Hematopoietic multipotent progenitor cell treated with erythropoietin and hydrocortisone succinate and interleukin-3 and kit ligand, for 4 days (in vitro differentiated cells): Measurements from ENCODE around the gene AGT.
"Not testable (repeated sequence)": the region's sequence is repeated elsewhere in the genome, so short reads cannot be mapped to it uniquely, and the experiment has no call there.

ENCODE experiments used
- DNase-seq: peaks from one replicate; pipeline ENCODE4 v3.0.0-alpha.2; 2015

The AGT gene

DNA sequence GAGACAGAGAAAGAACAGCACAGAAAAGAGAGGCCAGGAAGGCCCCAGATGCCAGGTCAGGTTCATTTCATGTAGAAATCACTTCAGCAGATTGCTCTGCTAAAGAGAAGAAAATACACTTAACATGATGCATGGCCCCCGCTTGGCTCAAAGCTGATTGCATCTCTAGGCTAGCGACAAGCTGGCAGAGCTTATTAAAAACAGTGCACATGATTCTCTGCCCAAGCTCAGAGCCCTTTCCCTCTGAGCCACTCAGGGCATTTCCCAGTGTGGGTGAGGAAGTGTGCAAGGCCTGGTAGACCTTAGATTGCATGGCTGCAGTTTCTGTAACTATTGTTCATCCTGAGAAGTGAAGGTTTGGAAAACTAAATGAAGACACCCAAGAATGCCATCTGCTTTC is 30.0 kb upstream of the AGT start:
- DNase-seq, result no peak

DNA sequence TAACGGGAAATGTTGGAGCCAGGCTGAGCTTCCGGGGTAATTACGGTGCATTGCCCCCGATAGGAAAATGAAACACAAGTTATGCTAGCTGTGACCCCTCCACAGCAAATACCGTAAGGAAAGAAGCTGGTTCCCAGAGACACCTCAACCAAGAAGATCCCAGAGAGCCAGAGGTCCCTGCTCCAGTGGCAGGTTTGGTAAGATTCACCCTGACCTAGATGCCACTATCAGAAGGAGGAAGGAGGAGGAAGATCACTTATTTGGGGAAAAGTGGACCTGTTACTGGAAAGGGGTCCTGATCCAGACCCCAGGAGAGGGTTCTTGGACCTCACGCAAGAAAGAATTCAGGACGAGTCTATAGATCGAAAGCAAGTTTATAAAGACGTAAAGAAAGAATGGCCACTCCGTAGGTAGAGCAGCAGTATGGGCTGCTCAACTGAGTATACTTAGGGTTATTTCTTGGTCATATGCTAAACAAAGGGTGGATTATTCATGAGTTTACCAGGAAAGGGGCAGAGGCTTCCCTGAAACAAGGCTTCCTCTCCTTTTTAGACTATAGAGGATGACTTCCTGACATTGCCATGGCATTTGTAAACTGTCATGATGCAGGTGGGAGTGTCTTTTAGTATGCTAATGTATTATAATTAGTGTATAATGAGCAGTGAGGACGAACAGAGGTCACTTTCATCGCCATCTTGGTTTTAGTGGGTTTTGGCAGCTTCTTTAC is 25.8 kb upstream of the AGT start:
- no peak for DNase-seq

DNA sequence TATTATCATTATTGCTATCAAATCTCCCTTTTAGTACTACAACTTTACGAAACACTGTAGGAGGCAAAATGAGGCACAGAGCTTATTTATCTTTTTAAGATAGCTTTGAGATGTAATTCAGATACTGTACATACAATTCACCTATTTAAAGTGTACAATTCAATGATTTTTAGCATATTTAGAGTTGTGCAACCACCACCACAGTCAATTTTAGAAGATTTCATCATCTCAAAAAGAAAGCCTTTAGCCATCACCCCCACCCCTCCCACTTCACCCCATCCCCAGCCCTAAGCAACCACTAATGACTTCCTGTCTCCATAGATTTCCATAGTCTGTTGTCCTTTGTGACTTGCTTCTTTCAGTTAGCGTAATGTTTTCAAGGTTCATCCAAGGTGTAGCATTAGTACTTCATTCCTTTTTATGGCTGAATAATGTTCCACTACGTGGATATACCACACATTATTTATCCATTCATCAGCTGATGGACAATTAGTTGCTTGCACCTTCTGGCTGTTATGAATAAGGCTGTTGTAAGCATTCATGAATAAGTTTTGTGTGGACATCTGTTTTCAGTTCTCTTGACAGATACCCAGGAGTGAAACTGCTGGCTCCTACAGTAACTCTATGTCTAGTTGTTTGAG is 23.8 kb upstream of the AGT start:
- no peak for DNase-seq

DNA sequence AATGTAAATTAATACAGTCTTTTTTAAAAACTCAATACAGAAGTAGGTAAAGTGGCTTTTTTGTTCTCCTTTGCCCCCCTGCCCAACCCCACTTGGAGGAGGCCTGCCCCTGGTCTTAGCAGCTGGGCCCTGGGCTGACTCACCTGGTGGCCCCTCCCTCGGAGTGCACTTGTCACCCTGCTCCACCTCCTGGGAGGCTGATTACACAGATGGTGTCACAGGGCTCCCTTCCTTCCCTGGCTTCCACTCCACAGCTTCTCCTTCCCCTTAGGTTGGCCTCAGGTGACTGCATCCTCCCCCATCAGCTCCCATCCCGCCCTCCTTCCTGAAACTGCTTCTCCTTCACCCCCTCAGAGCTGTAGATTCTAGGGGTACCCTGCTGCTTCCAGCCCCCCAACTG is 21.5 kb upstream of the AGT start:
- no peak for DNase-seq

DNA sequence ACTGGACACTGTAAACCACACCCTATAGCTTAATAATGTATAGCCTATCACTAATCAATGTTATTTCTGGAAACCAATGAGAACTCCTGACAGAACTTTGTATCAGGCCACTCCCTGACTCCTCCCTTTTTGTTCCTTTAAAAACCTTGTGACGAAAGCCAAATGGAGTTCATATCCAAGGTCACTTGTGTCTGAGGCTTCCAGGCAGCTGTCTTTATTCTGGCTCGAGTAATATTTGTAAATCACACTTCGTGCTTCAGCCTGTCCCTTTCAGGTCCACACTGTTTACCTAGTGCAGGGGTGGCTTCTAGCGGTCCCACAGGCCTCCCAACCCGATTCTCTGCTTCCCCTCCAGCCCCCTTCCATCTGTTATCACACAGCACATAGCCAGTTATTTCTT is 17.1 kb upstream of the AGT start:
- DNase-seq, result no peak

DNA sequence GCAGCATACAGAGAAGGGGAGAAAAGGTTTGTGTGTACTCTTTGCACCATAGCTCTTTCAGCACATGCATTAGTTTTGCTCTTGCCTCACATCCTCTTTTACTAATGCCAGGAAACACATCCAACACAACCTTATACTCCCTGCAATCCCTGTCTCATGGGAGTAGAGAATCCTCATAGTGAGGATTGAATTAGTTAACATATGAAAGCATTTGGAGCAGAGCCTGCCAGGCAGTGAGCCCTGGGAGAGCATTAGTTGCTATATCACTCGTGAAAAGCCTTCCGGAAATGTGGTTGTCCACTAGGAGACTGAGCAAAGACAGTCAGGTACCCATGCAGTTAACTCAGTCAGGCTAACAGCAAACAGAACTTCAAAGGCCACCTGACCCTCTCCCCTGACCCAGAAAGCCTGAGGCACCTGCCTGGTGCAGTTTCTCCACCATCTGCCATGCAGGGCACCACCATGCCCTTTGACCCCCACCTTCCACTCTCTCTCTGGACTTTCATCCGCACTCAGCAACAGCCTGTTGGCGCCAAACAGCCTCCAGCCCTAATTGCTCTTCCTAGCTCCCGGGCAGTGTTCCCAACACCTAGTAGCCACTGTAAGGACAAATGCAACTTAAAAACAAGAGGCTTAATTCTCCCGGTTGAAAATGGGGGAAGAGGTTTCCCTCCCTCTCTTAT is 14.9 kb upstream of the AGT start:
- no peak for DNase-seq

DNA sequence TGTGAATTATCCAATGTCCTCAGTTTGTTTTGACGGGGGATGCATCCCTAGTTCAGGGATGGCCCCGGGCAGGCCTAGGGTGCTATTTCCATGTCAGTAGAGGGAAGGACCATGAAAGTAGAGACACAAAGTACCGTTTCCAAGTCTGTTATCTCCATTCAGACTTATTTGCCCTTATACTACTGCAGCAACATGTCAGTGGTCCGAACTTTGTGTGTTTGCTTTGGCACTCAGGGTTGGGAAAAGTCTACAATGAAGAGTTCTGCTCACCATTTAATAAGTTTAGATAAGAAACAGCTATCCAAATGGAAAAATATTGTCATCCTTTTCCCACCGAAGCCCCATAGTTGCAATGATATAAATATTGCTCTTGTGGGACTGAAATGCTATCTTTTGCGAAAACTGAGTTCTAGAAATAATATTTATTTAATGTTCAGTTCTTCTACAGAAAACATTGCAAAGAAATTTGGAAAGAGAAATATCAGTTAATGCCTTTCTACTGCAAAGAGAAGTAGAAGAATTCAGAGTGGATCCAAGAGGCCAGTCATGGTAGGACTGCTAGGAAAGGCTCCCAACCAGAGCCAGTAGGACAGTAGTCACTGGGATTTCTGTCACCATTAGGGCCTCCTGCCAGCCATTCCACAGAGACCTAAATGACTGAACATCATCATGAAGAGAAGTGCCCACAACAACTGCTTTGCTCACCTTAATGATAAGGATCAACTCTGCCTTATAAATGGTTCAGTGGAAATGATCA is 11.5 kb upstream of the AGT start:
- DNase-seq, result no peak

DNA sequence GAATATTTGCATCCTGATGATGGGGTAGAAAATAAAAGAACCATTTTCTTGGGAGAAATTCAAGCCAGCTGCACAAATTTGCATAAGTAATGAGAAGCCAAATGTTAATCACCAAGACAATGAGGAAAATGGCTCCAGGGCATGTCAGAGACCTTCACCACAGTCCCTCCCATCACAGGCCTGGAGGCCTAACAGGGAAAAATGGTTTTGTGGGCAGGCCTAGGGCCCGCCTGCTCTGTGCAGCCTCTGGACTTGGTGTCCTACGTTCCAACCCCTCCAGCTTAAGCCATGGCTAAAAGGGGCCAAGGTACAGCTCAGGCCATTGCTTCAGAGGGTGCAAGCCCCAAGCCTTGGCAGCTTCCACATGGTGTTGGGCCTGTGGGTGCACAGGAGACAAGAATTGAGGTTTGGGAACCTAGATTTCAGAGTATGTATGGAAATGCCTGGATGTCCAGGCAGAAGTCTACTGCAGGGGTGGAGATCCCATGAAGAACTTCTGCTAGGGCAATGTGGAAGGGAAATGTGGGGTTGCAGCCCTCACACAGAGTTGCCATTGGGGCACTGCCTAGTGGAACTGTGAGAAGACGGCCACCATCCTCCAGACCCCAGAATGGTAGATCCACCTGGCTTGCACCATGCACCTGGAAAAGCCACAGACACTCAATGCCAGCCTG is 8.1 kb upstream of the AGT start:
- not testable (repeated sequence) for DNase-seq

DNA sequence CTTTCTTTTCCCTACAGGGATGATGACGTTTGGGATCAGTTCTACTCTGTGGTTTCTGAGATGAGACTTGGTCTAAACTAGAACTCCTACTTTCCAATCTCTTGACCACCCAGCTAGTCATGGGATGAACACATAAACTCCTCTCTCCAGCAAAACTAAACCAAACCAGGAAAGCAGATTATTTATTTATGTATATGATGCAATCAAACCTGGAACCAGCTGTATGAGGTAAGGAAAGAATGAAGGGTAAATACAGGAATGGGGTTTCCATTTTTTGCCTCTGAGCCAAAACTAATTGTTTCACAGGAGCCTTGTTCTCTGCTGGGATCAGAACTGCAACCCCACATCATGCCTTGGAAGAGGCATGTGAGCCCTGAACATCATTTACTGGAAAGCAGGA is 3.3 kb upstream of the AGT start:
- DNase-seq, result no peak

DNA sequence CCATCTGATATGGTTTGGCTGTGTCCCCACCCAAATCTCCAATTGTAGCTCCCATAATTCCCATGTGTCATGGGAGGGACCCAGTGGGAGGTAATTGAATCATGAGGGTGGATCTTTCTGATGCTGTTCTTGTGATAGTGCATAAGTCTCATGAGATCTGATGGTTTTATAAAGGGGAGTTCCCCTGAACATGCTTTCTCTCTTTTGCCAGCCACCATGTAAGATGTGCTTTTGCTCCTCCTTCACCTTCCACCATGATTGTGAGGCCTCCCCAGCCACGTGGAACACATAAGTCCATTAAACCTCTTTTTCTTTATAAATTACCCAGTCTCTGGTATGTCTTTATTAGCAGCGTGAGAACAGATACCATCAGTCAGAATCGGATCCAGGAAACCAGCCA is 2.5 kb upstream of the AGT start:
- not testable (repeated sequence) for DNase-seq

DNA sequence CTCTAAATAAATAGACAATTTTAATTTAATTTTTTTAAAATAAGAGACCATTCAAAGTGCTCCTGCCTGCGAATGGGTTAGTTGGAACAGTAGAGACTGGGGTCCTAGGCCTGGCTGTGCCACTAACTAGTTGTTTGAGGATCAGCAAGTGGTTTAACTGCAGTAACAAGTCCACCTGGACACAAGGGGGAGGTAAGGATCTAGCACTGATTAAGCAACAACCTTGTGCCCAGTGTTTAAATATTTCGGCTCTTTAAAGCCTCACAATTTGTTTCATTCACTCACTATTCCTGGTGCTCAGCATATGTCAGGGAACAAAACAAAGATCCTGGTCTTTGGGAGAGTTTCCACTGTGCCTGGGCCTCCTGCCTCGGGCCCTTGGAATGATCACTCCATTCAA is 1.6 kb upstream of the AGT start:
- no peak for DNase-seq

DNA sequence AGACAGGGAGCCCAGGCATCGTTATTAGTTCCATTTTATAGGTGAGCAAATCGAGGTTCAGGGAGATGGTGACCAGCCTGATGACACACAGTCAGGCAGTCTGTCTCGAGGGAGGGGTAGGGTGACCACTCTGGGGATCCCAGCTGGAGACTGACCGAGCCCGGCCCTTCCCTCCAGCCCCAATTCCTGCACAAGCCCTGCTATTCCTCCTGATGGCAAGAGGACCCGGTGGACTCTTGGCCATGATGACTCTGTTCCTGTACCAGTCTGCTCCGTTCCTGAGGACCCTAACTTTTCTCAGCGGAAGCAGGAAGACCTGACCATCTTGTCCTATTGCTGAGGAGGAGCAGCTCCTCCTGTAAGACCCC is 391 bp downstream of the AGT start:
- no peak for DNase-seq

DNA sequence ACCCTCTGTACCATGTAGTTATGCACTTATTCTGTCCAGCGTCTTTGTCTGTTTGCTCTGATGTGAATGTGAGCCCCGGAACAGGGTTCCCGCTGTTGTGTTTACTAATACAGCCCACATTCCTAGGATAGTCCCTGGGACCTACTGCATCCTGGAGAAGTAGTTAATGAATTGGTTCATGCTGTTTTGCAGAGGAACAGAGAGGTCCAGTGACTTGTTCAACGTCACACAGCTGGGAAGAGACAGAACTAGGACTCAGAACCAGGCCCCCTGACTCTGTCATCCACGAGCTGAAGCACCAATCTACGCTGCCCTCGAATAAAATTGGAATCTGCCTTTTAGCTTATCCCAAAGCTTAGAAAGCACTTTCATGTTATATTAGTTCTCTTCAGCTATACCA is 784 bp downstream of the AGT start:
- no peak for DNase-seq

DNA sequence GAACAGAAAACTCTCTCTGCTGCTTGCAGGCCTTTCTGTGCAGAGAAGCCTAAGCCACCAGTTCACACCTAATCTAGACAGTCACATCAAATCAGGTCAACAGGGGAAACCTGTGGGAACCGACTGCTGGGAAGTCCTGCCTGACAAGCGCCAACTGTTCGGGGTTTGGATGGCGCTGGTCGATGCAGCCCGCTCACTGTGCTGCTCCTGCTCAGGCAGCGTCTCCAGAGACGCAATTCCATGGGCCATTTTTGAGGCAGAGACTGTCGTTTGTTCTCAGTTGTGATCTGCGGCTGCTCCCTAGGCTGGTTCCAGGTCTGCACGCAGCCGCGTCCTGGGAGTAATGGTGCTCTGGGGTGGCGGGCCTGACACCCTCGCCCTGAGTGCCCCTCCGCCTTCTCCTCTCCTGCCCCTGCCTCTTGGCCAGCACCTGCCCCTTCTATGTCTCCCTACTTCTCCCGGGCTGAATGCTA is 1.4 kb downstream of the AGT start:
- no peak for DNase-seq

DNA sequence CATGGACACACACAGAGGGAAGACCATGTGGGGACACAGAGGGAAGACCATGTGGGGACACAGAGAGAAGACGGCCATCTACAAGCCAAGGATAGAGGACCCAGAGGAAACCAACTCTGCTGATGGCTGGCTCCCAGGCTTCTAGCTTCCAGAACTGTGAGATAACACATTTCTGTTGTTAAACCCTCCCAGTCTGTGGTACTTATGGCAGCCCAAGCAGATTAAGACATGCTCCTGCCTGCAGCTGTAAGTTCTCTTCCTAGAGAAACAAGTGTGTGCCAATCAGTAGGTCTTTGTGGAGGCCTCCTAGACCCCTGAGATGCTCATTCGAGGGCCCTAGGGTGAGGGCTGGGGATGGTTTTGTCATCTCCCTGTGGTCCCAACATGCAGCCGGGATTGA is 2.7 kb downstream of the AGT start:
- no peak for DNase-seq

DNA sequence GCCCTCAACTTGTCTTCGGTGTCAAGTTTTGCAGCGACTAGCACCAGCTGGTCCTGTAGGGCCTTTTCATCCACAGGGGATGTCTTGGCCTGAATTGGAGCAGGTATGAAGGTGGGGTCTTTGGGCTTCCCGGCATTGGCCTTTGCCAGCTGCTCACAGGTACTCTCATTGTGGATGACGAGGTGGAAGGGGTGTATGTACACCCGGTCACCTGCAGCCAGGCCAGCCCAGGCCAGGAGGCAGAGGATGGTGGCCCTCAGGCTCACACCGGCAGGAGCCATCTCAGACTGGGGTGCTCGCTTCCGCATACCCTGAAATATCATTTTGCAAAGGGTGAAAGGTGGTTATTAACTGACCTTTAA is 3.4 kb downstream of the AGT start:
- no peak for DNase-seq

DNA sequence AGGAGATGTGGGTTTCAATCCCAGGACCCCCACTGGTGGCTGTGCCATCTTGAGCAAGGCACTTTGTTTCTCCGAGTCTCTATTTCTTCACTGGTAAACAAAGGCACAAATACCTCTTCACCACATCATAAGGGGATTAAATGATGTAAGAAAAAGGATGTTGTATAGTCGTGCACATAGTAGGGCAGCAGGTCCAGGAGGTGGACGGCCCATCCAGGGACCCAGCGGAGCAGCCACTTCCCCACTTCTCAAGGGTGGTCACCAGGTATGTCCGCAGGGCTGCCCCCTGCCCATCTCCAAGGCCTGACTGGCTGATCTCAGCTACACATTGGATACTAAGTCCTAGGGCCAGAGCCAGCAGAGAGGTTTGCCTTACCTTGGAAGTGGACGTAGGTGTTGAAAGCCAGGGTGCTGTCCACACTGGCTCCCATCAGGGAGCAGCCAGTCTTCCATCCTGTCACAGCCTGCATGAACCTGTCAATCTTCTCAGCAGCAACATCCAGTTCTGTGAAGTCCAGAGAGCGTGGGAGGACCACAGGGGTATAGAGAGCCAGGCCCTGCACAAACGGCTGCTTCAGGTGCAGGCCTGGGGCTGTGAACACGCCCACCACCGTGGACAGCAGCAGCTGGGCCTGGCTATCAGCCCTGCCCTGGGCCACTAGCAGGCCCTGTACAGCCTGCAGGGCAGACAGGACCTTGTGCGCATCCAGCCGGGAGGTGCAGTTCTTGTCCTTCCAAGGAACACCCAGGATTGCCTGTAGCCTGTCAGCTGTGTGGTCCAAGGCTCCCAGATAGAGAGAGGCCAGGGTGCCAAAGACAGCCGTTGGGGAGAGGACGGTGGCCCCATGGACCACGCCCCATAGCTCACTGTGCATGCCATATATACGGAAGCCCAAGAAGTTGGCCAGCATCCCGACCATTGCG is 4.0 kb downstream of the AGT start:
- DNase-seq, result no peak

DNA sequence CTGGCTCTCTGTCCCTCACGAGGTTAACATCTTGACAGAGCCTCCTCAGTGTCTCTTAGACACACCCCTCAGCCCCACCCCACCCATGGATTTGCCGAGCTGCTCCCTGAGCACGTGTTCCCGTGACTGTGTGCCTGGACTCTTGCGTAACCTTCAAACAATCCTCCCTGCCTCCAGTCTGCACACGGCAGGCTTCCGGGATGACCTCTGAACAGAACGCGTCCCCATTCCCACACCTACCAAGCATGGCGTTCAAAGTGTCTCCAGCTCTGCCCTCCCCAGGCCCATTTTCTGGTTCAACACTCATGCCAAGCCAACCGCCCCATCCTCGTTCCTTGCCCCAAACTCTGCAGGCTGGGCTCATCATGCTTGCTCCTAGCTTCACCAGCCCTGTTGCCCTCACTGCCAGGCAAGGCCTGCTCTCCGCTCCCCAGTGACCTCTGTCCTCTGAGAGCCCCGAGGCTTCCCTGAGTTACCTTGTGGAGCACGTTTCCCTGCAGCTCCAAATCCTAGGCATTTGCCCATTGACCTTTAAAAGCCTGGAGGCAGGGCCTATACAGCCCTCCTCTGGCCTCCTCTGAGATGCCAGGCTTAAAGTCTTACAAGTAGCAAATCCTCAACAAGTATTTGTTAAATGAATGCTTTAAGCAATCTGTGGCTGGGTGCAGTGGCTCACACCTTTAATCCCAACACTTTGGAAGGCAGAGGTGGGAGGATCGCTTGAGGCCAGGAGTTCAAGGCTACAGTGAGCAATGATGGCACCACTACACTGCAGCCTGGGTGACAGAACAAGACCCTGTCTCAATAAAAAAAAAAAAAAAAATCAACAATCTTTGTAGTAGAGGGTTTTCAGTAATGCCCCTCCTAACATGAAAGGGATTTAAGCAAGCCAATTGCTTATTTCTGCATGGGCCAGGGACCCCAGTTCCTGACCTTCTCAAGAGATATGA is 5.0 kb downstream of the AGT start:
- DNase-seq, result no peak

DNA sequence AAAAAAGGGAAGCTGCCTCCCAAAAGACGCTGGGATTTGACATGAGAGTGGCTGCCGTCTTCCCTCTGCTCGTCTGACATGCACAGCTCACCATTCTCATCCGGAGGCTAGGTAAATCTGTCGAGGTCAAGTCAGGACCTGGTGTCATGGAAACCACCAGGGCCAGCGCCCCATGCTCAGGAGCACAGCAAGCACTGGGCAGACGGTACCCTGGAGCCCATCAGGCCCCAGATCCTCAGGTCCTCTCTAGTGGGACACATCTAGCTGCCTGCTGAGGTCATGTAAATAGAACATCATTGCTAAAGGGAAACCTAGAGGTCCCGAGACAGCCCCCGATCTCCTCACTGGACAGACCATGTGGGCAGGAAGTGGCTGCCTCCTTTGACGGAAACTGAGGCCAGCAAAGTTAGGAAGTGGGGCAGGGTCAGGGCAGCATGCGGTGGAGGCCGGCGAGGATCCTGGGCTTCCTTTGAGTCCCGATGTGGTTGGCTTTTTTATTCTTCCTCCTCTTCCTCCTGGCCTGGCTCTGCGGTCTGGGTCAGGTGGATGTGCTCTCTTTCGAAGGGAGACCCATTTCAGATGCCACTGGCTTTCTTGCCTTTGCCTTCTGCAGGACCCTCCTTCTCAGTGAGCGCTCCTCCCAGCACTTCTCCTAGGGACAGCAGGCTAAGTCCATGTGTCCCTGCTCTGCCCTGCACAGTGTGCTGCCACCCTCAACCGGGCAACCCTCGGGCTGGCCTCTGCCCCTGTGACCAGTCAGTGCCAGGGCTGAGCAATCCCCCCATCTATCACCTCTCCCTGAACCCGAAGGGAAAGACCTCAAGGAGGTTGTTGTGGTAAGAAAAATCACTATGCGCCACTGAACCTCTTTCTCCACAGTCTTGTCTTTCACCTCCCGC is 5.9 kb downstream of the AGT start:
- no peak for DNase-seq
